Measurements from ENCODE around the gene PTPRE. TPM values are rescaled to one million over a fixed set of nuclear protein-coding genes. Genes with fewer than 3 reads are reported as not detected.

Gene PTPRE
- total RNA-seq, 1 experiment from 2014 or later = 0.69 TPM

GRCh38 chr10:128069351-128070051 is 162.6 kb downstream of the PTPRE start:
- H3K36me3 ChIP-seq (replicated peaks; ENCODE audit: control insufficient read depth, insufficient read depth, low read length) = no peaks in the 10 kb centered on the region
- DNase-seq = peak; percentile 90
- H3K4me3 ChIP-seq (ENCODE audit: insufficient read depth, low read depth, low read length) = no peak overlapping the region
- H3K27me3 ChIP-seq (ENCODE audit: control insufficient read depth, insufficient read depth, low read length) = no peaks in the 10 kb centered on the region

GRCh38 chr10:128070161-128070560 is 163.3 kb downstream of the PTPRE start:
- no peak for DNase-seq
- no peaks in the 10 kb centered on the region for H3K27me3 ChIP-seq (ENCODE audit: control insufficient read depth, insufficient read depth, low read length)
- H3K36me3 ChIP-seq (replicated peaks; ENCODE audit: control insufficient read depth, insufficient read depth, low read length) = no peaks in the 10 kb centered on the region
- H3K4me3 ChIP-seq (ENCODE audit: insufficient read depth, low read depth, low read length) = no peak overlapping the region

- H3K27me3 ChIP-seq (ENCODE audit: control insufficient read depth, insufficient read depth, low read length) = no peaks in the 10 kb centered on the region
- no peak for DNase-seq
- H3K4me3 ChIP-seq (ENCODE audit: insufficient read depth, low read depth, low read length) = no peak overlapping the region
- no peaks in the 10 kb centered on the region for H3K36me3 ChIP-seq (replicated peaks; ENCODE audit: control insufficient read depth, insufficient read depth, low read length)
Observed at GRCh38 chr10:128070721-128071416, 164.0 kb downstream of the PTPRE start.

GRCh38 chr10:128071417-128071782 is 164.5 kb downstream of the PTPRE start:
- Histone ChIP-seq H3K36me3 (replicated peaks; ENCODE audit: control insufficient read depth, insufficient read depth, low read length) (no peaks in the 10 kb centered on the region), H3K27me3 (ENCODE audit: control insufficient read depth, insufficient read depth, low read length) (no peaks in the 10 kb centered on the region), H3K4me3 (ENCODE audit: insufficient read depth, low read depth, low read length) (no peak overlapping the region)
- DNase-seq = no peak

GRCh38 chr10:128072046-128072445 is 165.1 kb downstream of the PTPRE start:
- Histone ChIP-seq H3K4me3 (ENCODE audit: insufficient read depth, low read depth, low read length) (no peak overlapping the region), H3K27me3 (ENCODE audit: control insufficient read depth, insufficient read depth, low read length) (no peaks in the 10 kb centered on the region), H3K36me3 (replicated peaks; ENCODE audit: control insufficient read depth, insufficient read depth, low read length) (no peaks in the 10 kb centered on the region)
- DNase-seq = no peak

GRCh38 chr10:128072941-128073645 is 166.2 kb downstream of the PTPRE start:
- no peak for DNase-seq

GRCh38 chr10:128073890-128074289 is 167.0 kb downstream of the PTPRE start:
- no peak for DNase-seq
- Histone ChIP-seq H3K27me3 (ENCODE audit: control insufficient read depth, insufficient read depth, low read length) (no peaks in the 10 kb centered on the region), H3K36me3 (replicated peaks; ENCODE audit: control insufficient read depth, insufficient read depth, low read length) (no peaks in the 10 kb centered on the region), H3K4me3 (ENCODE audit: insufficient read depth, low read depth, low read length) (no peak overlapping the region)

More at GRCh38 chr10:128072941-128073645, 166.2 kb downstream of the PTPRE start:
- Histone ChIP-seq H3K4me3 (ENCODE audit: insufficient read depth, low read depth, low read length) (no peak overlapping the region), H3K27me3 (ENCODE audit: control insufficient read depth, insufficient read depth, low read length) (no peaks in the 10 kb centered on the region), H3K36me3 (replicated peaks; ENCODE audit: control insufficient read depth, insufficient read depth, low read length) (no peaks in the 10 kb centered on the region)

- Histone ChIP-seq H3K27me3 (ENCODE audit: control insufficient read depth, insufficient read depth, low read length) (no peaks in the 10 kb centered on the region), H3K36me3 (replicated peaks; ENCODE audit: control insufficient read depth, insufficient read depth, low read length) (no peaks in the 10 kb centered on the region)
- no peak for DNase-seq
Observed at GRCh38 chr10:128074589-128074988, 167.7 kb downstream of the PTPRE start.

GRCh38 chr10:128077155-128077875 is 170.4 kb downstream of the PTPRE start:
- H3K27me3 ChIP-seq (ENCODE audit: control insufficient read depth, insufficient read depth, low read length) = no peaks in the 10 kb centered on the region
- no peak for DNase-seq
- H3K36me3 ChIP-seq (replicated peaks; ENCODE audit: control insufficient read depth, insufficient read depth, low read length) = no peaks in the 10 kb centered on the region
- no peak overlapping the region for H3K4me3 ChIP-seq (ENCODE audit: insufficient read depth, low read depth, low read length)

More at GRCh38 chr10:128074589-128074988, 167.7 kb downstream of the PTPRE start:
- no peak overlapping the region for H3K4me3 ChIP-seq (ENCODE audit: insufficient read depth, low read depth, low read length)

GRCh38 chr10:128078136-128078969 is 171.4 kb downstream of the PTPRE start:
- H3K4me3 ChIP-seq (ENCODE audit: insufficient read depth, low read depth, low read length) = no peak overlapping the region
- no peaks in the 10 kb centered on the region for H3K27me3 ChIP-seq (ENCODE audit: control insufficient read depth, insufficient read depth, low read length)
- no peaks in the 10 kb centered on the region for H3K36me3 ChIP-seq (replicated peaks; ENCODE audit: control insufficient read depth, insufficient read depth, low read length)
- peak; percentile 88 for DNase-seq

- Histone ChIP-seq H3K36me3 (replicated peaks; ENCODE audit: control insufficient read depth, insufficient read depth, low read length) (no peaks in the 10 kb centered on the region), H3K27me3 (ENCODE audit: control insufficient read depth, insufficient read depth, low read length) (no peaks in the 10 kb centered on the region), H3K4me3 (ENCODE audit: insufficient read depth, low read depth, low read length) (no peak overlapping the region)
- no peak for DNase-seq
Observed at GRCh38 chr10:128080231-128080630, 173.3 kb downstream of the PTPRE start.

- H3K36me3 ChIP-seq (replicated peaks; ENCODE audit: control insufficient read depth, insufficient read depth, low read length) = no peaks in the 10 kb centered on the region
- no peak for DNase-seq
Observed at GRCh38 chr10:128080641-128081040, 173.7 kb downstream of the PTPRE start.

GRCh38 chr10:128081222-128081621 is 174.3 kb downstream of the PTPRE start:
- H3K4me3 ChIP-seq (ENCODE audit: insufficient read depth, low read depth, low read length) = no peak overlapping the region
- no peaks in the 10 kb centered on the region for H3K36me3 ChIP-seq (replicated peaks; ENCODE audit: control insufficient read depth, insufficient read depth, low read length)
- no peak for DNase-seq
- no peaks in the 10 kb centered on the region for H3K27me3 ChIP-seq (ENCODE audit: control insufficient read depth, insufficient read depth, low read length)

More at GRCh38 chr10:128080641-128081040, 173.7 kb downstream of the PTPRE start:
- Histone ChIP-seq H3K4me3 (ENCODE audit: insufficient read depth, low read depth, low read length) (no peak overlapping the region), H3K27me3 (ENCODE audit: control insufficient read depth, insufficient read depth, low read length) (no peaks in the 10 kb centered on the region)

- no peak for DNase-seq
- Histone ChIP-seq H3K36me3 (replicated peaks; ENCODE audit: control insufficient read depth, insufficient read depth, low read length) (no peaks in the 10 kb centered on the region), H3K27me3 (ENCODE audit: control insufficient read depth, insufficient read depth, low read length) (no peaks in the 10 kb centered on the region), H3K4me3 (ENCODE audit: insufficient read depth, low read depth, low read length) (no peak overlapping the region)
Observed at GRCh38 chr10:128081720-128082119, 174.8 kb downstream of the PTPRE start.

Measured in H7 (cell line).